HG03571 (cell line): Measurements from ENCODE around the gene SRPK1.

Source experiments
- ATAC-seq: cut with Tn5 transposase; IDR thresholded peaks from one replicate; pipeline ENCODE4 v1.9.1; 2021; ENCODE audit not compliant: unreplicated experiment

Gene SRPK1

DNA sequence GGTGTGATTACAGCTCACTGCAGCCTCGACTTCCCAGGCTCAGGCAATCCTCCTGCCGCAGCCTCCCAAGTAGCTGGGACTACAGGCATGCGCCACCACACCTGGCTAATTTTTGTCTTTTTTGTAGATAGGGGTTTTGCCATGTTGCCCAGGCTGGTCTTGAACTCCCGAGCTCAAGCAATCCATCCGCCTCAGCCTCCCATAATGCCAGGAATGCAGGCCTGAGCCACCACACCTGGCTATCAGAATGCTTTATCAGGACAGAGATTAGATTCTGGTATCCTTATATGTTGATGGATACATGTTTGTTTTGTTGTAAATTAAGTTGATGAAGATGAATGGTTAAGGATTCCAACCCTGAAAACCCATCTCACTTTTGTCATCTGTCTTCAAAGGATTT is 91.6 kb downstream of the SRPK1 start:
- ATAC-seq = no peak

- ATAC-seq = no peak
Measured at GRCh38 chr6:35824552-35825192, 96.2 kb downstream of the SRPK1 start.

- no peak for ATAC-seq
Measured at GRCh38 chr6:35823601-35824000, 97.3 kb downstream of the SRPK1 start.

- ATAC-seq = no peak
Measured at GRCh38 chr6:35817515-35817914, 103.4 kb downstream of the SRPK1 start.

DNA sequence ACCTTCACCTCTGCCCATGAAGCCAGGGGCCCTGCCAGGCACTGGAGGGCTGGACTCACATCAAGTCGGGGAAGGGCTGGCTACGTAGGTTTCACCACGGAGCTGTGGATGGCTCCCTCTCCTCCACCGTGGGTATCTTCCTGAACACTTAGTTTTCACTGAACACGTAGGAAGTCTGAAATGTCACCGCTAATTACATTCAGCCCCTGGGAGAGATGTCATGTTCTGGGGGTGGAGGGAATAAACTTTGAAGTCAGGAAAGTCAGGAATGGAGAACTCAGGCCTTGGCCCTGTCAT is 109.3 kb downstream of the SRPK1 start:
- no peak for ATAC-seq

DNA sequence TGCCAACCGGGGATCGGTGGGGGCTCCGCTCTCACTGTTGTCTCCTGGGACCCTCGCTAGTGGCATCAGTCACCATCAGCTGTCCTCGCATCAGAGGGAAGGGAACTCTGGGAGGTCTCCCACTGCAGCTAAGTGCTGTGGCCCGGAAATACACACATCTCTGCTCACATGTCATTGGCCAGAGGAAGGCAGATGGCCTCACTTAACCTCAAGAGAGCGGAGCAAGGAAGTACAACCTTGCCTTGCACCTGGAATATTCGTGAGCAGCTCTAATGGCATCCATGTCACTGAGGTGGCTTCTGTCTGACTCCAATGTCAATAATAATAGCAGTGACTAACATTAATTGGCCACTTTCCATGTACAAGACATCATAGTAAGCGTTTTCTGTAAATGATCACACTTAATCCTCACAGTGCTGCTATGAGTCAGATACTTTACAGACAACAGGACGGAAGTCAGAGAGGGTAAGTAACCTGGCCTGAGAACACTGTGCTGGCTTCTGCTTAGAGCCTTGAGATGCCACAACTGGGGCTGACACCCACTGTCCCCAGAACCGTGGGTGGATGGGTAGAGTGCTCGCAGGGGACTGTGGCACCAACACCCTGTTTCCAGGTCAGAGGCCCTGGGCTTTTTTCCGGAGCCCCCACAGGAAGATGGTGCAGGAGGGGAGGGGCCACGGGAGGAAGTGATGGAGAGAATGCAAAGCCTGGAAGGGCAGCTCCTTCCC is 109.8 kb downstream of the SRPK1 start:
- ATAC-seq = no peak

DNA sequence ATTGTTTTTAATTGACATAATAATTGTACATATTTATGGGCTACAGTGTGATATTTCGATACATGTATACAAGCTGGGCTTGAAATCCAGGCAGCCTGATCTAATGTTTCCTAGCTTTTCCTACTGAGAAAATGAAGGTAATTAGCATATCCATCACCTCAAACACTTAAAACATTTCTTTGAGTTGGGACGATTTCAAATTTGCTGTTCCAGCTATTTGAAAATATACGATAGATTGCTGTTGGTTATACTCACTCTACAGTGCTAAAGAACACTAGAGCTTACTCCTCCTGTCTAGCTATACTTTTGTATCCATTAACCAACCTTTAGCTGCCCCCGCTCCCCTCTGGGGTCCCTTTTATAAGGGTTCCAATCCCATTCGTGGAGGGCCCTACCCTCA is 111.1 kb downstream of the SRPK1 start:
- ATAC-seq = no peak

GRCh38 chr6:35808688-35809087 is 112.2 kb downstream of the SRPK1 start:
- no peak for ATAC-seq

- ATAC-seq = no peak
Measured at GRCh38 chr6:35804996-35805736, 115.7 kb downstream of the SRPK1 start, which contains the start of gene LHFPL5. LHFPL5 (plus strand) TSS chr6:35805352; CDS start chr6:35805671, 319 bp downstream.

DNA sequence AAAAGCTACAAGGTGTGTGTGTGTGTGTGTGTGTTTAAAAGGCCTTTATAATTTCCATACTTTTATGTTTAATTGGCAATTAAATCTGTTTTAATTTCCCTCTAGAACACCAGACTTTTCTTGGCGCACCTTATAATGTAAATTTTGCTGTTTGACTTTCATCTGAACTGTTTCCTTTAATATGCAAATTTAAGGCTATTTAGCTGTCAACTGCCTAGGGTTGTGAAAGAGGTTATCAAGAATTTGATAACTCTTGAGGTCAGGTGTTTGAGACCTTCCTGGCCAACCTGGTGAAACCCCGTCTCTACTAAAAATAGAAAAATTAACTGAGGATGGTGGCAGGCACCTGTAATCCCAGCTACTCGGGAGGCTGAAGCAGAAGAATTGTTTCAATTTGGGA is 119.8 kb downstream of the SRPK1 start:
- no peak for ATAC-seq

DNA sequence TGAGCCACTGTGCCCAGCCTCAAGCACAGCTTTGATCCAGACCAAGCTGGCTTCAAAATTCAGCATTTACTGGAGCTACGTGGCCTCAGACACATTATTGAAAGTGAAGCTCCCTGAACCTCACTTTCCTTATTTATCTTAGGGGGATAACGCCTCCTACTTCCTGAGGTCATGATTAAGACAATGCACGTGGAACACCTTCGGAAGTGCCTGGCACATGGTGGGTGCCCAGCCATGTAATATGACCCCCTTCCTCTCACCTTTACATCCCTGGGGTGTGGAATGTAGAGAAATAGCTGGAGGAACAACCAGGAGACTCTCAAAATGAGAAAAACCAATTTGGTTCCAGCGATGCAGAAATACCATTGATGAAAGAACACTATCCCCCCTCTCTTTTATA is 122.2 kb downstream of the SRPK1 start:
- ATAC-seq = no peak

GRCh38 chr6:35797837-35798526 is 122.9 kb downstream of the SRPK1 start:
- no peak for ATAC-seq

- no peak for ATAC-seq
Measured at GRCh38 chr6:35796236-35796635, 124.7 kb downstream of the SRPK1 start.

GRCh38 chr6:35795453-35796071 is 125.3 kb downstream of the SRPK1 start:
- ATAC-seq = no peak

DNA sequence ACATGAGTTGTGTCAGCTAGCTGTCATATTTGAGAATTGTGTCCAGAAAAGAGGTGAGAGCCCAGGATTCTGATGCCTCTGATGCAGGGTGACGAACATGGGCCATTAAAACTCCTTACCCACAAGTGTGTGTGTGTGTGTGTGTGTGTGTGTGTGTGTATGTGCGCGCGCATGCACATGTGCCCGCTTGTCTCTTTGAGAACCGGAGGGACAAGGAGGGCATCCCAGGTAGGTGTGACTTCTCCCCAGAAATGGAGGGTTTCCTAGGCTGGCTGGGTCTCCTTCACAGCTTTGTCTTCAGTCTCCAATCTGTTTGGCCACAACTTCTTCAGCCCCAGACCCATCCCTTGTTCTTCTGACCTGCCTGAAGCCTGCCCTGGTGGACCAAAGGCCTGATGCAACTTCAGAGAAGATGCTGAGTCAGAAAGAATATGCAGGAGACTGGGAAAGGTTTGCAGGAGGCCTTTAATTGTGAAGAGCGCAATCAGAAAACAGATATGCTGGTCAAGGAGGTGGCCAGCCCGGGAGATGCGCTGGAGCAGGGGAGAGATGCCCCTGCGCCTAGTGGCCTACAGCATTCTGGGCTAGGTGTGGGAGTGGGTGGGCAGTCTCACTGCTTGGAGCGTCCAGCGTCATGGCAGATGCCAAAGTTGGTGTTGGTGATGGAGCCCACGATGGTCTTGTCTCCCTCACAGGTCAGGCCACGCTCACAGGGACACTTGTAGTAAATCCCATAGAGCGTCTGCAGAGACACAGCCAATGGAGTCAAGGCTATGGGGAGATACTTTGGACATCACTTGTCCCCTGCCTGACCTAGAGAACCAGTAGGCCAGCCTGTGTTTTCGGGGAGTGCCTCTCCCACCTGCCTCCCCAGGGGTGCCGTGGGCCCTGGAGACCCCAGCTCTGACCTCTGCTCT is 126.1 kb downstream of the SRPK1 start:
- ATAC-seq = no peak

- no peak for ATAC-seq
Measured at GRCh38 chr6:35790683-35791082, 130.2 kb downstream of the SRPK1 start.

GRCh38 chr6:35788423-35788982 is 132.4 kb downstream of the SRPK1 start:
- no peak for ATAC-seq

DNA sequence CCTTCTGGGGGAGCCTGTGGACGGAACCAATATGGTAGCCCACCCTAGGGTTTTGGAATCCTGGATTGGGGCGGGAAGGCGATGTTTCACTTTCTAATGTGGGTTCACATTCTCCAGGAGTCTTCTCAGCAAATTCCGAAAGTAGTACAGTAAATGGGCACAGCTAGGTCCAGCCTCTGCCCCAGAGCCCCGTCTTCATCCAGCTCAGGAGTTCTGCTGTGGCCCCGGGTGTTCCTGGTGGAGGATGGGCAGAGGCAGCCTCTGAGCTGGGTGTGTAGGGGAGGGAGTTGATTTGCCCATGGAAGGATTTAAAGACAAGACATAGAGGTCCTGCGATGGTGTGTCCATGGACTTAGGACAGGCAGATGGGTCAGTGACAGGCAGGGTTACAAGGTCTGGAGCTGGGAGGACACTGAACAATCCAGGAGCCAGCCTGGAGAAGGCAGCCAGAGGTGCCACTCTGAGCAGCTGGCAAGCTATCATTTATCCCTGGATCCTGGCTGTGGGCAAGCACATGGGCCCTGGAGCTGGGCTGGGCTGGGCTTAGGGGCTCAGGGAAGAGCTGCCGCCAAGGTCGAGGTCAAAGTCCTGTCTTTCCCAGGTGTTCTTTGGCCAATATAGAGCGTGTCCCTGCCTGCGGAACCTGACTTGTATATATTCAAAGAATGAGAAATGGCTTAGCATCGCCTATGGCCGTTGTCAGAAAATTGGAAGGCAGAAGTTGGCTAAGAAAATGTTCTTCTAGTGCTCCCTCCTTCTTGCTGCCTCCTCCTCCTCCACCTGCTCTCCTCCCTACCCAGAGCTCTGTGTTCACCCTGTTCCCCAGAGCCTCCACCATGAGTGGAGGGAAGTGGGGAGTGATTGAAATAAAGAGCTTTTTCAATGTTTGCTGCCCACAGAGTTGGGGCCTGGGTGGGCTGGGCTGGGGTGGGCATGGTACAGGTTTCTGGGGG is 133.4 kb downstream of the SRPK1 start:
- no peak for ATAC-seq

- no peak for ATAC-seq
Measured at GRCh38 chr6:35786810-35787209, 134.1 kb downstream of the SRPK1 start.
